HEK293T (cell line): ENCODE results near the gene LPGAT1.

Source experiments
- CTCF ChIA-PET: fragments of 350-600 bp; formaldehyde crosslinking; extraction: SDS; loops from one replicate; lab custom pipeline; 2021; ENCODE audit warnings: antibody characterized with exemption, inconsistent platforms; lab: Yijun Ruan, JAX
- POLR2A ChIA-PET: fragments of 350-600 bp; formaldehyde crosslinking; extraction: SDS; loops from one replicate; lab custom pipeline; 2020; ENCODE audit warnings: antibody characterized with exemption, inconsistent platforms; lab: Yijun Ruan, JAX
- DNase-seq: peaks from one replicate; pipeline ENCODE4 v3.0.0; 2012; ENCODE audit warnings: mixed read lengths; ENCODE audit errors: extremely low spot score
- ARNT ChIP-seq: fragments of 450-650 bp; IDR thresholded peaks from 2 replicates; pipeline ENCODE4 v1.6.1; 2017; ENCODE audit warnings: mild to moderate bottlenecking
- BHLHE40 ChIP-seq: fragments of 450-650 bp; IDR thresholded peaks from 2 replicates; pipeline ENCODE4 v1.6.1; 2016; ENCODE audit warnings: mild to moderate bottlenecking, moderate library complexity, borderline replicate concordance
- CTBP1 ChIP-seq: fragments of 450-650 bp; IDR thresholded peaks from 2 replicates; pipeline ENCODE4 v1.6.1; 2016; ENCODE audit warnings: borderline replicate concordance
- ELF4 ChIP-seq: fragments of 450-650 bp; IDR thresholded peaks from 2 replicates; pipeline ENCODE4 v1.6.1; 2017; ENCODE audit warnings: antibody characterized with exemption
- FOXA1 ChIP-seq: fragments of 450-650 bp; IDR thresholded peaks from 2 replicates; pipeline ENCODE4 v1.6.1; 2016; ENCODE audit warnings: mild to moderate bottlenecking
- FOXK2 ChIP-seq: fragments of 450-650 bp; IDR thresholded peaks from 2 replicates; pipeline ENCODE4 v1.6.1; 2016; ENCODE audit warnings: mild to moderate bottlenecking
- FOXM1 ChIP-seq: fragments of 450-650 bp; IDR thresholded peaks from 2 replicates; pipeline ENCODE4 v1.6.1; 2017; ENCODE audit warnings: mild to moderate bottlenecking, borderline replicate concordance
- HDGF ChIP-seq: fragments of 450-650 bp; IDR thresholded peaks from 2 replicates; pipeline ENCODE4 v1.6.1; 2017; ENCODE audit warnings: antibody characterized with exemption, borderline replicate concordance
- L3MBTL2 ChIP-seq: fragments of 450-650 bp; conservative IDR thresholded peaks from 2 replicates; pipeline ENCODE4 v1.6.1; 2016; ENCODE audit warnings: mild to moderate bottlenecking
- LEF1 ChIP-seq: fragments of 450-650 bp; IDR thresholded peaks from 2 replicates; pipeline ENCODE4 v1.6.1; 2017; ENCODE audit warnings: mild to moderate bottlenecking, borderline replicate concordance
- NFRKB ChIP-seq: fragments of 450-650 bp; IDR thresholded peaks from 2 replicates; pipeline ENCODE4 v1.6.1; 2016; ENCODE audit warnings: mild to moderate bottlenecking, moderate library complexity
- SP1 ChIP-seq: fragments of 450-650 bp; IDR thresholded peaks from 2 replicates; pipeline ENCODE4 v1.6.1; 2017
- SUZ12 ChIP-seq: fragments of 450-650 bp; IDR thresholded peaks from 2 replicates; pipeline ENCODE4 v1.6.1; 2016; ENCODE audit warnings: mild to moderate bottlenecking
- TARDBP ChIP-seq: fragments of 450-650 bp; IDR thresholded peaks from 2 replicates; pipeline ENCODE4 v1.6.1; 2016
- ZNF384 ChIP-seq: fragments of 450-650 bp; IDR thresholded peaks from 2 replicates; pipeline ENCODE4 v1.6.1; 2016
- TF ChIP-seq, protein P1 (sequence below): fragments of 450-650 bp; IDR thresholded peaks from 2 replicates; pipeline ENCODE4 v1.6.1; 2016

Gene LPGAT1

DNA sequence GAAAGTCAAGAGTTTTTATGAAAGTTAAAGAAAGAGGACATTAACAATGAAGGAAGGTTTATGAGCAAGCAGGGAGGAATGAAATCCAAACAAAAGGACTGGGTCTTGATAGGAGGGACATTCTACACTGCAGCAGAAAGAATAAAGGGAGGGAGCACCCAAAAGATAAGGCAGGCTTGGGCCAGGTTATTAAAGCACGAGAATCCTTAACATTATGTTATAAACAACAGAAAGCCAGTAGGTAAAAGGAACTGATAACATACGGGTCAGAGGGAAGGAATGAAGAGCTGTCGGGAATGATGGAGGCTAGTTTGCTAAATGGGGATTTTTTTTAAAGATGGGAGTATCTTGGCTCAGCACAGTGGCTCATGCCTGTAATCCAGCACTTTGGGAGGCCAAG lies 19.4 kb downstream of the LPGAT1 start:
- no peak for TF ChIP-seq ARNT
- TF ChIP-seq BHLHE40, result no peak
- no peak for TF ChIP-seq FOXM1
- no peak for TF ChIP-seq TARDBP
- no peak for TF ChIP-seq L3MBTL2
- no peak for TF ChIP-seq HDGF
- no peak for TF ChIP-seq SP1
- TF ChIP-seq ZNF384, result no peak
- TF ChIP-seq, protein P1, sequence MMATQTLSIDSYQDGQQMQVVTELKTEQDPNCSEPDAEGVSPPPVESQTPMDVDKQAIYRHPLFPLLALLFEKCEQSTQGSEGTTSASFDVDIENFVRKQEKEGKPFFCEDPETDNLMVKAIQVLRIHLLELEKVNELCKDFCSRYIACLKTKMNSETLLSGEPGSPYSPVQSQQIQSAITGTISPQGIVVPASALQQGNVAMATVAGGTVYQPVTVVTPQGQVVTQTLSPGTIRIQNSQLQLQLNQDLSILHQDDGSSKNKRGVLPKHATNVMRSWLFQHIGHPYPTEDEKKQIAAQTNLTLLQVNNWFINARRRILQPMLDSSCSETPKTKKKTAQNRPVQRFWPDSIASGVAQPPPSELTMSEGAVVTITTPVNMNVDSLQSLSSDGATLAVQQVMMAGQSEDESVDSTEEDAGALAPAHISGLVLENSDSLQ, result no peak
- TF ChIP-seq SUZ12, result no peak
- no peak for DNase-seq
- CTCF ChIA-PET, result no interaction called here
- POLR2A ChIA-PET, result no interaction called here

DNA sequence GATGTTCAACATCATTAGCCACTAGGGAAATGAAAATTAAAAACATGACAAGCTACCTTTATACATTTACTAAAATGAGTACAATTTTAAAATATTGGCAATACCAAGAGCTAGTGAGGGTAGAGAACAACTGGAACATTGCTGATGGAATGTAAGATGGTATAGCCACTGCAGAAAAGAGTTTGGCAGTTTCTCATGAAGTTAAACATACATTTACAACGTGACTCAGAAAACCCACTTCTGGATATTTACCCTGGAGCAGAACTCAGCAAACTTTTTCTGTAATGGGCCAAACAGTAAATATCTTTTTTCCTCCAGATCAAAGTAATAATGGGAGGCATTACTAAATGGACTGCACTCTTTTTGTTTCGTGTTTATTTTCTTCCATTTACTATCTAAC lies 22.1 kb downstream of the LPGAT1 start:
- ChIA-PET CTCF (no interaction called here), POLR2A (no interaction called here)
- TF ChIP-seq ARNT (no peak), FOXM1 (no peak), BHLHE40 (no peak), HDGF (no peak), TARDBP (no peak), ELF4 (no peak), L3MBTL2 (no peak), ZNF384 (no peak), LEF1 (no peak), SUZ12 (no peak), FOXA1 (no peak), CTBP1 (no peak), FOXK2 (no peak)
- no peak for DNase-seq

DNA sequence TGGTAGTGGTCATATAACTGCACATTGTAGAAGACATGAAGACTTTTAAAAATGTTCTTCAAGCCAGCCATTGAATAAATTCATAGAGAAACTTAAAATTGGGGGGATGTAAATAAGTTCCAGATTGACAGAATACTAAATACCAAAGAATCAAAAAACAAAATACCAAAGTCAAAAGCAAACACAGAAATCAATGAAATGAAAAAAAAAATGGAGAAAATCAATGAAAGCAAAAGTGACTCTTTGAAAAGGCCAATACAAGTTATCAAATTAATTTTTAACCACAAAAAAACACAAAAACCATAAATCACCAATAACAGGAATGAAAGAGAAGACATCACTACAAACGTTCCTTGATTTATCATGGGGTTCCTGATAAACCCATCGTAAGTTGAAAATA lies 25.6 kb downstream of the LPGAT1 start:
- TF ChIP-seq CTBP1, result no peak
- TF ChIP-seq LEF1, result no peak
- TF ChIP-seq SP1, result no peak
- TF ChIP-seq TARDBP, result no peak
- TF ChIP-seq BHLHE40, result no peak
- no peak for TF ChIP-seq FOXK2
- no peak for TF ChIP-seq SUZ12
- TF ChIP-seq HDGF, result no peak
- TF ChIP-seq, protein P1, result no peak
- TF ChIP-seq FOXM1, result no peak
- no peak for TF ChIP-seq ELF4
- no peak for TF ChIP-seq NFRKB
- CTCF ChIA-PET, result no interaction called here

DNA sequence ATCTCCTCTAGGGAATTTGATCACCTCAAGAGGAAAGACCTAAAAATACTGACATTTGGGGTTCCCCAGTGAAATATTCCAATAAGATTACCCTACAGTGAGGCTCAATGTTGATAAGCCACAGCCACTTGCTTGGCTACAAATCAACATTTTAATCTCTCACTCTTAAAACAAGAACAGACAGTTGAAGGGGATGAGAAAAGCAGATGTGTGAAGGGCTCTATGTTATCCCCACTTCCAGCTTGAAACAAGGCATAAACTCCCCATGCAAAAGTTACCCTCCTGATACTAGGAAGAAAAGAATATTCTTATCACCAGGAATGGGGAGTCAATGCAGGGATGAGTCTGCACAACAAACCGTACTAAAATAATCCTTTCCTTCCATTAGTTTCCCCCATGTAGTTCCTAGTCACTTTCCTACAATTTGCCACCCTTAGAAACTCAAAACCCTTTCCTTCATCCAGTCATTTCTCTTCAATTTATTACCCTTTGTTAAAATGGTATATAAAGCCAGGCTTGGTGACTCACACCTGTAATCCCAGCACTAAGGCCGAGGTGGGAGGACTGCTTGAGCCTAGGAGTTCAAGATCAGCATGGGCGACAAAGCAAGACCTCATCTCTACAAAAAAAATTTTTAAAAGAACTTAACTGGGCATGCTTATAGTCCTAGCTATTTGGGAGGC lies 29.5 kb downstream of the LPGAT1 start:
- ChIA-PET POLR2A (no interaction called here), CTCF (interaction anchor here (0.5 to 0.6 kb wide), 2 partner anchors 45 to 48 kb away, joined by 3 to 4 read pairs; no protein-coding TSS in a partner anchor)
- TF ChIP-seq FOXK2 (no peak), ELF4 (no peak), BHLHE40 (no peak)
- no peak for DNase-seq

More for the DNA sequence above, 25.6 kb downstream of the LPGAT1 start:
- no peak for DNase-seq
- POLR2A ChIA-PET, result no interaction called here

DNA sequence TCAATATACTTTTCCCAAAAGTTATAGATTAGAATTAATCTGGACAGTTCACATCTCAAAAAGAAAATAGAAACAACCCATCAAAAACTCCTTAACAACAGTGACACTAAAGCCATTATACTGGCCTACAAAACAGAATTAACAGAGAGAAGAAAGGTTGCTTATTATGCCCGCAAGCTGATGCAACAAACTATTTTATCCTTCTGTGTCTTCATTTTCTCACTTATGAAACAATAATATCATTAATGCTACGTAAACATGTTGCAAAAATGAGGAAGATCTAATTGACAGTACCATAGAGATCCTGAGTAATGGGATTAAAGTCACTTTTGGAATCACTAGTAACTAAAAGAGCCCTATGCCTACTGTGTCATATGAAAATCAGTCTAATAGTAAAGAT lies 32.6 kb downstream of the LPGAT1 start:
- DNase-seq, result no peak
- ChIA-PET POLR2A (no interaction called here), CTCF (interaction anchor here (1.4 kb wide), 1 partner anchor 100 kb away, joined by 5 read pairs; no protein-coding TSS in a partner anchor)
- TF ChIP-seq TARDBP, result no peak
- no peak for TF ChIP-seq SP1
- TF ChIP-seq ELF4, result no peak
- no peak for TF ChIP-seq CTBP1
- no peak for TF ChIP-seq FOXM1
- TF ChIP-seq FOXK2, result no peak
- no peak for TF ChIP-seq SUZ12
- TF ChIP-seq NFRKB, result no peak
- TF ChIP-seq, protein P1, result no peak
- no peak for TF ChIP-seq ZNF384
- TF ChIP-seq ARNT, result no peak
- TF ChIP-seq LEF1, result no peak
- TF ChIP-seq FOXA1, result no peak
- TF ChIP-seq HDGF, result no peak
- TF ChIP-seq BHLHE40, result no peak
- TF ChIP-seq L3MBTL2, result no peak

DNA sequence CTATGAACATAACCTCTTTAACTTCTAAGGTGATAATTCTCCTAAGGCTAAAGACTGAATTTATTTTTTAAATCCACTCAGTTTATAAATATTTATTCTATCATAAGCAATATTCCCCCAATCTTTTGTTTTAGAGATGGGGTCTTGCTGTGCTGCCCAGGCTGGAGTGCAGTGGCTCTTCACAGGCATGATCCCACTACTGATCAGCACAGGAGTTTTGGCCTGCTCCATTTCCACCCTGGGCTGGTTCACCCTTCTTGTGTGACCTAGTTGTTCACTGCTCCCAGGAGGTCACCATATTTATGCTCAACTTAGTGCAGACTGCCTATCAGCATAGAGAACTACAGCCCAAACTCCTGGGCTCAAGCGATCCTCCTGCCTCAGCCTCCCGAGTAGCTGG lies 38.6 kb downstream of the LPGAT1 start:
- TF ChIP-seq ELF4 (no peak), SP1 (no peak), TARDBP (no peak)
- DNase-seq, result no peak
- POLR2A ChIA-PET, result no interaction called here
- CTCF ChIA-PET, result no interaction called here
